Lung microvascular endothelial cell (primary cell): ENCODE data around the gene P2RX3. TPM values are rescaled to one million over a fixed set of nuclear protein-coding genes. Genes with fewer than 3 reads are reported as not detected.
A peak's percentile ranks its signal among the peaks of the same experiment; 100 is the strongest.
"Not testable (repeated sequence)": the region's sequence is repeated elsewhere in the genome, so short reads cannot be mapped to it uniquely, and the experiment has no call there.

Source experiments
- DNase-seq, 2 donors: peaks; one replicate each; pipeline versions ENCODE4 v3.0.0 to v3.0.0-alpha.2; 2010; ENCODE audit warnings: low read depth in 2 of 2
- total RNA-seq: library from RNA; depleted of rRNA; stranded (reverse); fragments of >200 nt; gene quantifications from 2 replicates; pipeline ENCODE4 v1.2.1, GENCODE V29; 2014

P2RX3 gene
- total RNA-seq, 1 donor from 2014 or later: not detected

GRCh38 chr11:57348636-57349313 lies 10.6 kb downstream of the P2RX3 start:
- DNase-seq: no peak

- peak; percentile 51 to 64 for DNase-seq
These were observed 11.5 kb downstream of the P2RX3 start for GRCh38 chr11:57349491-57350274.

- DNase-seq: no peak
These were observed 14.9 kb downstream of the P2RX3 start for GRCh38 chr11:57353036-57353435.

GRCh38 chr11:57353446-57353845 lies 15.3 kb downstream of the P2RX3 start:
- DNase-seq: no peak

- no peak for DNase-seq
These were observed 15.7 kb downstream of the P2RX3 start for GRCh38 chr11:57353852-57354251.

- peak in 1 of 2 donors; percentile 26 for DNase-seq
These were observed 16.5 kb downstream of the P2RX3 start for GRCh38 chr11:57354699-57355098.

- no peak for DNase-seq
These were observed 18.1 kb downstream of the P2RX3 start for GRCh38 chr11:57356268-57356667.

- no peak for DNase-seq
These were observed 19.2 kb downstream of the P2RX3 start for GRCh38 chr11:57357310-57357709.

- peak in 1 of 2 donors; percentile 16 for DNase-seq
These were observed 19.7 kb downstream of the P2RX3 start for GRCh38 chr11:57357856-57358255.

- no peak for DNase-seq
These were observed 20.4 kb downstream of the P2RX3 start for GRCh38 chr11:57358543-57358961.

GRCh38 chr11:57358991-57359390 lies 20.8 kb downstream of the P2RX3 start:
- no peak for DNase-seq

GRCh38 chr11:57359396-57359795 lies 21.2 kb downstream of the P2RX3 start:
- no peak for DNase-seq

- DNase-seq: no peak
These were observed 21.9 kb downstream of the P2RX3 start for GRCh38 chr11:57359896-57360690.

- no peak for DNase-seq
These were observed 22.8 kb downstream of the P2RX3 start for GRCh38 chr11:57360991-57361390.

- DNase-seq: not testable (repeated sequence)
These were observed 23.3 kb downstream of the P2RX3 start for GRCh38 chr11:57361420-57361819.

- DNase-seq: no peak
These were observed 23.8 kb downstream of the P2RX3 start for GRCh38 chr11:57361926-57362325.

GRCh38 chr11:57363131-57364080 lies 25.3 kb downstream of the P2RX3 start:
- no peak for DNase-seq

- DNase-seq: no peak
These were observed 26.9 kb downstream of the P2RX3 start for GRCh38 chr11:57364851-57365660.

- peak in 1 of 2 donors; percentile 64 for DNase-seq
These were observed 30.1 kb downstream of the P2RX3 start for GRCh38 chr11:57368106-57368844.
